ENCODE measurements around the gene PDZD2.
"Not testable (repeated sequence)": the region's sequence is repeated elsewhere in the genome, so short reads cannot be mapped to it uniquely, and the experiment has no call there.

The PDZD2 gene

GRCh38 chr5:31935496-31936369, 296.8 kb downstream of the PDZD2 start:
- DNase-seq (ENCODE audit: low read depth): no peak

GRCh38 chr5:31936683-31937082, 297.8 kb downstream of the PDZD2 start:
- no peak for DNase-seq (ENCODE audit: low read depth)

- no peak for DNase-seq (ENCODE audit: low read depth)
Observed at GRCh38 chr5:31937226-31937625, 298.3 kb downstream of the PDZD2 start.

- no peak for DNase-seq (ENCODE audit: low read depth)
Observed at GRCh38 chr5:31937703-31938102, 298.8 kb downstream of the PDZD2 start.

GRCh38 chr5:31939151-31939550, 300.2 kb downstream of the PDZD2 start:
- no peak for DNase-seq (ENCODE audit: low read depth)

- DNase-seq (ENCODE audit: low read depth): no peak
Observed at GRCh38 chr5:31941151-31941755, 302.3 kb downstream of the PDZD2 start.

GRCh38 chr5:31942546-31942945, 303.6 kb downstream of the PDZD2 start:
- no peak for DNase-seq (ENCODE audit: low read depth)

- no peak for DNase-seq (ENCODE audit: low read depth)
Observed at GRCh38 chr5:31944684-31945445, 305.9 kb downstream of the PDZD2 start.

- no peak for DNase-seq (ENCODE audit: low read depth)
Observed at GRCh38 chr5:31948006-31948405, 309.1 kb downstream of the PDZD2 start.

GRCh38 chr5:31952067-31952466, 313.1 kb downstream of the PDZD2 start:
- DNase-seq (ENCODE audit: low read depth): no peak

GRCh38 chr5:31954091-31954490, 315.2 kb downstream of the PDZD2 start:
- DNase-seq (ENCODE audit: low read depth): no peak

- no peak for DNase-seq (ENCODE audit: low read depth)
Observed at GRCh38 chr5:31957151-31957550, 318.2 kb downstream of the PDZD2 start.

GRCh38 chr5:31962351-31962751, 323.4 kb downstream of the PDZD2 start:
- no peak for DNase-seq (ENCODE audit: low read depth)

- DNase-seq (ENCODE audit: low read depth): no peak
Observed at GRCh38 chr5:31962871-31963307, 324.0 kb downstream of the PDZD2 start.

GRCh38 chr5:31963358-31964006, 324.6 kb downstream of the PDZD2 start:
- DNase-seq (ENCODE audit: low read depth): no peak

GRCh38 chr5:31964007-31964360, 325.1 kb downstream of the PDZD2 start:
- no peak for DNase-seq (ENCODE audit: low read depth)

- no peak for DNase-seq (ENCODE audit: low read depth)
Observed at GRCh38 chr5:31965227-31965626, 326.3 kb downstream of the PDZD2 start.

- no peak for DNase-seq (ENCODE audit: low read depth)
Observed at GRCh38 chr5:31966936-31967335, 328.0 kb downstream of the PDZD2 start.

- DNase-seq (ENCODE audit: low read depth): no peak
Observed at GRCh38 chr5:31967461-31967860, 328.5 kb downstream of the PDZD2 start.

GRCh38 chr5:31972558-31972957, 333.6 kb downstream of the PDZD2 start:
- DNase-seq (ENCODE audit: low read depth): no peak

- not testable (repeated sequence) for DNase-seq (ENCODE audit: low read depth)
Observed at GRCh38 chr5:31975189-31975612, 336.3 kb downstream of the PDZD2 start.

- DNase-seq (ENCODE audit: low read depth): no peak
Observed at GRCh38 chr5:31976169-31976568, 337.2 kb downstream of the PDZD2 start.
